ENCODE results near the gene LMO7.
"Not testable (repeated sequence)": the region's sequence is repeated elsewhere in the genome, so short reads cannot be mapped to it uniquely, and the experiment has no call there.

The LMO7 gene

GRCh38 chr13:75743072-75743471 is 106.9 kb downstream of the LMO7 start:
- DNase-seq (ENCODE audit: low read depth in 2 of 2): not testable (repeated sequence)

- no peak for DNase-seq (ENCODE audit: low read depth in 2 of 2)
Observed at GRCh38 chr13:75744127-75744526, 108.0 kb downstream of the LMO7 start.

GRCh38 chr13:75745387-75745786 is 109.3 kb downstream of the LMO7 start:
- no peak for DNase-seq (ENCODE audit: low read depth in 2 of 2)

- no peak for DNase-seq (ENCODE audit: low read depth in 2 of 2)
Observed at GRCh38 chr13:75748874-75749273, 112.7 kb downstream of the LMO7 start.

- DNase-seq (ENCODE audit: low read depth in 2 of 2): no peak
Observed at GRCh38 chr13:75749407-75749806, 113.3 kb downstream of the LMO7 start.

GRCh38 chr13:75751350-75751749 is 115.2 kb downstream of the LMO7 start:
- DNase-seq (ENCODE audit: low read depth in 2 of 2): no peak

GRCh38 chr13:75752826-75753225 is 116.7 kb downstream of the LMO7 start:
- no peak for DNase-seq (ENCODE audit: low read depth in 2 of 2)

- no peak for DNase-seq (ENCODE audit: low read depth in 2 of 2)
Observed at GRCh38 chr13:75754936-75755335, 118.8 kb downstream of the LMO7 start.

GRCh38 chr13:75757336-75757735 is 121.2 kb downstream of the LMO7 start:
- no peak for DNase-seq (ENCODE audit: low read depth in 2 of 2)

GRCh38 chr13:75759531-75759930 is 123.4 kb downstream of the LMO7 start:
- no peak for DNase-seq (ENCODE audit: low read depth in 2 of 2)

- no peak for DNase-seq (ENCODE audit: low read depth in 2 of 2)
Observed at GRCh38 chr13:75760131-75761021, 124.2 kb downstream of the LMO7 start.

GRCh38 chr13:75761369-75761768 is 125.2 kb downstream of the LMO7 start:
- DNase-seq (ENCODE audit: low read depth in 2 of 2): no peak

GRCh38 chr13:75762076-75762937 is 126.2 kb downstream of the LMO7 start:
- DNase-seq (ENCODE audit: low read depth in 2 of 2): no peak

GRCh38 chr13:75762955-75763354 is 126.8 kb downstream of the LMO7 start:
- no peak for DNase-seq (ENCODE audit: low read depth in 2 of 2)

- DNase-seq (ENCODE audit: low read depth in 2 of 2): no peak
Observed at GRCh38 chr13:75763512-75763911, 127.4 kb downstream of the LMO7 start.

- DNase-seq (ENCODE audit: low read depth in 2 of 2): no peak
Observed at GRCh38 chr13:75764251-75764925, 128.3 kb downstream of the LMO7 start.

GRCh38 chr13:75764926-75765310 is 128.8 kb downstream of the LMO7 start:
- no peak for DNase-seq (ENCODE audit: low read depth in 2 of 2)

GRCh38 chr13:75766636-75767035 is 130.5 kb downstream of the LMO7 start:
- no peak for DNase-seq (ENCODE audit: low read depth in 2 of 2)

GRCh38 chr13:75769141-75769905 is 133.2 kb downstream of the LMO7 start:
- DNase-seq (ENCODE audit: low read depth in 2 of 2): no peak

GRCh38 chr13:75770164-75770563 is 134.0 kb downstream of the LMO7 start:
- no peak for DNase-seq (ENCODE audit: low read depth in 2 of 2)

GRCh38 chr13:75770592-75771011 is 134.5 kb downstream of the LMO7 start:
- DNase-seq (ENCODE audit: low read depth in 2 of 2): no peak

All from activated CD8-positive, alpha-beta memory T cell treated with anti-CD3 and anti-CD28 coated beads for 4 hours (primary cell).